ENCODE measurements around the gene PNPLA7. TPM values are rescaled to one million over a fixed set of nuclear protein-coding genes. Genes with fewer than 3 reads are reported as not detected.

PNPLA7 gene
- polyA plus RNA-seq, 2 donors, result 2.3 to 3.9 TPM

DNA sequence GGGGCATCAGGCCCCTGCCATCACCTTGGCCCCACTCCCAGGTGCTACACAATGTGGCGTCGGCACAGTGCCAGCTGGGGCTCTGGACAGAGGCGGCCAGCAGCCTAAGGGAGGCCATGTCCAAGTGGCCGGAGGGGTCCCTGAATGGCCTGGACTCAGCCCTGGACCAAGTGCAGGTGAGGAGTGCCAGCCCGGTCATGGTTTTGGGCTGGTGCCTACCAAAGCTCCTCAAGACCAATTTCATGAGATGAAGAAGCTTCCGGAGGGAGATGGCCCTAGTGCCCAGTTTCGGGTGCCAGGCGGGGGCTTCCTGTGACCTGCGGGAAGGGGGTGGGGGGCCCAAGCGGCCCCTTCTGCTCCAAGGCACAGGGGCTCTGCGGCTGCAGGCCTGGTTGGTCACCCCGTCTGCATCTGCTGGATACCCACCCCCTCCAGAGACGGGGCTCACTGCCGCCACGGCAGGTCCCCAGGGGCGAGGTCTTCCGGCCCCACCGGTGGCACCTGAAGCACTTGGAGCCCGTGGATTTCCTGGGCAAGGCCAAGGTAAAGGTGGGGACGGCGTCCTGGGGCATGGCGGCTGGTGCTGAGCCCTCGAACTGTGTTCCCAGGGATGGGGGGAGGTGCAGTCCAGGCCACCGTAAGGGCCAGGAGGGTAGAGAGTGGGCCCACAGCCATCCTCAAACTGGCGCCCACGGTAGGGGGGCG, 121.2 kb downstream of the PNPLA7 start:
- peaks cover 2 to 6% of the 10 kb centered on the region in 2 donors for H3K4me1 ChIP-seq (ENCODE audit: control insufficient read depth in 2 of 2, insufficient read depth in 2 of 2, low read length in 1 of 2)
- H3K27ac ChIP-seq (ENCODE audit: low read depth in 2 of 2, low read length in 1 of 2), result no peak overlapping the region
- 78 to 80% methylated on average over 25 to 27 of the region's 27 CpGs for WGBS, 2 donors
- H3K27me3 ChIP-seq (ENCODE audit: control insufficient read depth in 1 of 2, insufficient read depth in 2 of 2, low read length in 2 of 2), result no peaks in the 10 kb centered on the region
- no peak overlapping the region for H3K4me3 ChIP-seq (ENCODE audit: low read depth in 1 of 2, low read length in 2 of 2)
- no peaks in the 10 kb centered on the region for H3K9me3 ChIP-seq (ENCODE audit: control insufficient read depth in 2 of 2, insufficient read depth in 1 of 2, low read depth in 1 of 2, low read length in 1 of 2)
- H3K36me3 ChIP-seq (ENCODE audit: control insufficient read depth in 2 of 2, insufficient read depth in 2 of 2, low read length in 1 of 2), result peaks cover 0 to 3% of the 10 kb centered on the region in 2 donors

DNA sequence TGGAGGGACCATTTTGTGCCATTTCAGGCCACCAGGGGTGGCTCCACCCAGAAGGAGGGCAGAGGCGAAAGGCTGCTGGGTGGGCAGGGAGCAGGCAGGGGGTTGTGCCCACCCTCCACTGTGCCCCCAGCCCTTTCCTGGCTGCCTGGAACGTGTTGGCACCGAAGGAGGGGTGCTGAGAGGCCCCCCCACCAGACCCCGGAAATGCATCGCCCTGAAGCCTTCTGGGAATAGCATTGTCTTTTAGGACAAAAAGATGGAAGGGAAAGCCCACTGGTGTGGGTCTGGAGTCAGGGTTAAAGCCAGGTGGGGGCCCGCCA, 121.9 kb downstream of the PNPLA7 start:
- Histone ChIP-seq H3K9me3 (ENCODE audit: control insufficient read depth in 2 of 2, insufficient read depth in 1 of 2, low read depth in 1 of 2, low read length in 1 of 2) (no peaks in the 10 kb centered on the region), H3K27ac (ENCODE audit: low read depth in 2 of 2, low read length in 1 of 2) (no peak overlapping the region), H3K27me3 (ENCODE audit: control insufficient read depth in 1 of 2, insufficient read depth in 2 of 2, low read length in 2 of 2) (no peaks in the 10 kb centered on the region), H3K4me3 (ENCODE audit: low read depth in 1 of 2, low read length in 2 of 2) (no peak overlapping the region), H3K4me1 (ENCODE audit: control insufficient read depth in 2 of 2, insufficient read depth in 2 of 2, low read length in 1 of 2) (peaks cover 2 to 7% of the 10 kb centered on the region in 2 donors), H3K36me3 (ENCODE audit: control insufficient read depth in 2 of 2, insufficient read depth in 2 of 2, low read length in 1 of 2) (peaks cover 0 to 3% of the 10 kb centered on the region in 2 donors)
- 71 to 73% methylated on average over 5 to 6 of the region's 6 CpGs for WGBS, 2 donors

DNA sequence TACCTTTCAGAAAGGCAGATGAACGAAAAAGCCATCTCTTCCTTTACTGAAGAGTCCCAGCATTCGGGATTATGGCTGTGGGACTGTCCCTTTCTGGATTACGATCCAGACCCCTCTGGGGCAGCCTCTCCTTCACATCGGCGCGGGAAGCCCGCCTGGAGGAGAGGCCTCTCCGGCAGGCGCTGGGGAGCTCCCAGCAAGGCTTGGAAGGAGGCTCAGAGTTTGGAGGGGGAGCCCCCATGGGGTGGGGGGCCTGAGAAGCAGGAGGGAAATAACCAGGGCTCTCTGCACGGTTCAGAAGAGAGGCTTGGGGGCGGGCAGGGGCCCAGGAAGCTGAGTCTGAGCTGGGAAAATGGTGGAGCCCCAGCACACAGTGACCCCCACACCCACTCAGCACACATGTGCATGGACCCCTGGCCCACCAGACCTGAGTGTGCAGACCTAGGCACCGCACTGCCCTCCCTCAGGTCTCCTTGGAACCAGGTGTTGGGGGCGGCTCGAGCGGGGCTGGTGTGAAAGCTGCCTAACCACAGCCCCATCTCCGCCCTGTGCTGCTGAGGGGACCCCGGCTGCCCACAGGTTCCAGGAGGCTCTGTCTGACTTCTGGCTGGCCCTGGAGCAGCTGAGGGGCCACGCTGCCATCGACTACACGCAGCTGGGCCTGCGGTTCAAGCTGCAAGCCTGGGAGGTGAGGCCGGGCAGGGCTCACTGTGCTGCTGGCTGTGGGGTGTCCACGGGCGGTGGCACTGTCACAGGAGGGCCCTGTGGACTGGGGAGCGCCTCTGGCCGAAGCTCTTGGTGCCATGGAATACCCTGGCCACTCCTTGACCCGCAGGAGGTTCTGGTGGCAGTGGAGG, 122.5 kb downstream of the PNPLA7 start:
- 82 to 90% methylated on average over 26 to 27 of the region's 27 CpGs for WGBS, 2 donors
- Histone ChIP-seq H3K9me3 (ENCODE audit: control insufficient read depth in 2 of 2, insufficient read depth in 1 of 2, low read depth in 1 of 2, low read length in 1 of 2) (no peaks in the 10 kb centered on the region), H3K4me3 (ENCODE audit: low read depth in 1 of 2, low read length in 2 of 2) (no peak overlapping the region), H3K27me3 (ENCODE audit: control insufficient read depth in 1 of 2, insufficient read depth in 2 of 2, low read length in 2 of 2) (no peaks in the 10 kb centered on the region), H3K4me1 (ENCODE audit: control insufficient read depth in 2 of 2, insufficient read depth in 2 of 2, low read length in 1 of 2) (peaks cover 2 to 7% of the 10 kb centered on the region in 2 donors), H3K27ac (ENCODE audit: low read depth in 2 of 2, low read length in 1 of 2) (no peak overlapping the region), H3K36me3 (ENCODE audit: control insufficient read depth in 2 of 2, insufficient read depth in 2 of 2, low read length in 1 of 2) (peaks cover 0 to 3% of the 10 kb centered on the region in 2 donors)

DNA sequence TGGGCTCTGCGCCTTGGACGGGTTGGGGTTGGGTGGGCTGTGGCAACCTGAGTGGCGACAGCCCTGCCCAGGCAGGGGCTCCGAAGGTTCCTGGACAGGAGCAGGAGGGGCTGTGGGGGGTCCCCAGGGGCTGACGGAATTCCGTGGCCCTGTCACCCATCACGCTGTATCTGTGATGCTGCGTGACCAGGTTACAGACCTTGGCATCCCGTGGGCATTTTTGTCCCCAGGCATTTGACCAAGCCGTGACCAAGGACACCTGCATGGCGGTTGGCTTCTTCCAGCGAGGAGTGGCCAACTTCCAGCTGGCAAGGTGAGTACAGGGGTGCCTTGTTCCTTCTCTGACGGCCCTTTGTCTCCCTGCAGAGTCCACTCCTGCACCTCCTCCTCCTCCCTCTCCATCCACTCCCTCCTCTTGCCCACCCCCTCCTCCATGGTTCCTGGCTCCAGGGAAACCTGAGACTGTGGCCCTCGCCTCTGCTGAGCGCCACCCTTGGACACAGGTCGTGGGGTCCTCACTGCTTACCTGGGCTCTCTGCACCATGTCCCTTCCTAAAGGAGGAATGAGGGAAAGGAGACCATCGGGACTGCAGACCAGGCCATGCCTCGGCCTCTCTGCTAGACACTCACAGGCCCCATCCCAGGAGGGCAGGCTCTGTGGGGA, 124.1 kb downstream of the PNPLA7 start:
- H3K4me1 ChIP-seq (ENCODE audit: control insufficient read depth in 2 of 2, insufficient read depth in 2 of 2, low read length in 1 of 2), result peaks cover 2 to 7% of the 10 kb centered on the region in 2 donors
- 83% methylated on average over 18 of the region's 18 CpGs for WGBS, 2 donors
- H3K36me3 ChIP-seq (ENCODE audit: control insufficient read depth in 2 of 2, insufficient read depth in 2 of 2, low read length in 1 of 2), result peaks cover 0 to 3% of the 10 kb centered on the region in 2 donors
- H3K9me3 ChIP-seq (ENCODE audit: control insufficient read depth in 2 of 2, insufficient read depth in 1 of 2, low read depth in 1 of 2, low read length in 1 of 2), result no peaks in the 10 kb centered on the region
- H3K27me3 ChIP-seq (ENCODE audit: control insufficient read depth in 1 of 2, insufficient read depth in 2 of 2, low read length in 2 of 2), result no peaks in the 10 kb centered on the region
- H3K4me3 ChIP-seq (ENCODE audit: low read depth in 1 of 2, low read length in 2 of 2), result no peak overlapping the region
- no peak overlapping the region for H3K27ac ChIP-seq (ENCODE audit: low read depth in 2 of 2, low read length in 1 of 2)

DNA sequence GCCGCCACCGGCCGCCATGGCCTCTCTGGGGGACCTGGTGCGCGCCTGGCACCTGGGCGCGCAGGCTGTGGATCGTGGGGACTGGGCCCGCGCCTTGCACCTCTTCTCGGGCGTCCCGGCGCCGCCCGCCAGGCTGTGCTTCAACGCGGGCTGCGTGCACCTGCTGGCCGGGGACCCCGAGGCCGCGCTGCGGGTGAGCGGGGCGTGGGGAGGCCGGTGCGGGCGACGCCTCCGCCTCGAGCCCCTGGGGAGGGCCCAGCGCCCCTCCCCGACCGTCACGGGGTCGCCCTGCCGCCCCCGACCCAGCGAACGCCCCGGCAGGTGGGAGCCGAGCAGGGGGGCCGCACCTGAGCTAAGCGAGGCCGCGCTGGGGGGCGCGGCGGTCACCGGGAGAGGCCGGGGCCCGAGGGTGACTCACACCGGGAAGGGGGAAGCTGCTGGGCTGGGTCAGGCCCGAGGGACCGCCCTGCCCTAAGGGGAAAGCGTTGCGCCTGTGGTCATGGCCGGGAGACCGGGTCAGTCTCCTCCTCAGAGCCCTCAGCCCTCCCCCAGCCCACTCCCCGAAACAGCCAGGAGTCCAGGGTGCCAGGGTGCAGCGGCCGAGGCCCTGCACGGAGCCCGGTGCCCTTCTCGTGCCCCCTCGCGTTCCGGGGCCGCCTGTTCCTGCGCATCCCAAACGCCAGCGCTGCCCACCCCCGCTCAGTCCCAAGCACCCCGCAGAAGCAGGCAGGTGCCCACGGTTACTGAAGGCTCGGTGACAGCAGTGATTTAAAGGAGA, 126.5 kb downstream of the PNPLA7 start:
- peaks cover 2 to 7% of the 10 kb centered on the region in 2 donors for H3K4me1 ChIP-seq (ENCODE audit: control insufficient read depth in 2 of 2, insufficient read depth in 2 of 2, low read length in 1 of 2)
- H3K4me3 ChIP-seq (ENCODE audit: low read depth in 1 of 2, low read length in 2 of 2), result peak overlapping the region; percentile 78 to 85
- no peaks in the 10 kb centered on the region for H3K27me3 ChIP-seq (ENCODE audit: control insufficient read depth in 1 of 2, insufficient read depth in 2 of 2, low read length in 2 of 2)
- H3K36me3 ChIP-seq (ENCODE audit: control insufficient read depth in 2 of 2, insufficient read depth in 2 of 2, low read length in 1 of 2), result peaks cover 0 to 3% of the 10 kb centered on the region in 2 donors
- peak overlapping the region; percentile 72 to 88 for H3K27ac ChIP-seq (ENCODE audit: low read depth in 2 of 2, low read length in 1 of 2)
- H3K9me3 ChIP-seq (ENCODE audit: control insufficient read depth in 2 of 2, insufficient read depth in 1 of 2, low read depth in 1 of 2, low read length in 1 of 2), result no peaks in the 10 kb centered on the region
- 9 to 11% methylated on average over 43 to 77 of the region's 77 CpGs for WGBS, 2 donors

DNA sequence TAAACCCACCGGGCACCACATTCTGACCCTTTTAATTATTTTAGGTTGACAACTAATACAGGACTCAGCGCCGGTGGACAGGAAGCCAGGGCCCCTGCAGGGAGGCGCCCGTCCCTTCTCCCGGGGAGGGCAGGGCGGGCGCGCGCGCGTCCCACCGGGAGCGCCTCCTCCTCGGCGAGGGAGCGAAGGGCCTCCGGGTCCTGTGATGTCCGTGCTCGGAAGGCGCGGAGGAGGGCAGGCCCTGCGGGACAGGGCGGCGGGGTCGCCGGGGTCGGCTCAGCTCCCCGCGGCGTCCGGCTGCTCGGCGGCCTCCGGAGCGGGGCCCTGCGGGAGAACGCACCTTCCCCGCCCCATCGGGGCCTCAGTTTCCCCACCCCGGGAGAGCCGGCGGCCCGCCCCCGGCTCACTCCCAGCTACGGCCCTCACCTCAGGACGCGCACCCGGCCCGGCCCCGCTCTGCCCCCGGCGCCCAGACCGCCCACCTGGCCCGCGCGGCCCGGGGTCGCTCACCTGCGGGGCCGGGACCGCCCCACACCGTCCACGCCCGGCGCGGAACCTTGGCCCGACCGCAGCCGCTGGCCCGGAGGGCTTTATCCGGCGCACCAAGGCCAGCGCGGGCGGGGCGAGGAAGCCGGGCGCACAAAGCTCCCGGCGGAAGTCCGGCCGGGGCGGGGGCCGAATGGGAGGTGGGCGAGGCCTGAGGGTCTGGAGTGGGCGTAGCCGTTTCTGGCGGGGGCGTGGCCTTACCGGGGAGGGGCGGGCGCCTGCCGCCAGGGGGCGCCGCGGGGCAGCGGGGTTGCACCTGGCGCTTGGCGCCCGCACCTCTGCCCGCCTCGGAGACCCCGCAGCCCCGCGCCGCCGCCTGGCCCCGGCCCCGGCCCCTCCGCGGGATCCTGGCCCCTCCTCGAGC, 127.3 kb downstream of the PNPLA7 start, which contains the start of the genes EXD3 and NOXA1:
TSS of gene EXD3 (minus strand) at position 559 of the 910 bp plus-strand sequence. CDS start 27,805 bp downstream, outside the sequence.
TSS of gene NOXA1 (plus strand) at position 790 of the 910 bp plus-strand sequence. CDS start 137 bp downstream, outside the sequence.
- Histone ChIP-seq H3K9me3 (ENCODE audit: control insufficient read depth in 2 of 2, insufficient read depth in 1 of 2, low read depth in 1 of 2, low read length in 1 of 2) (no peaks in the 10 kb centered on the region), H3K4me1 (ENCODE audit: control insufficient read depth in 2 of 2, insufficient read depth in 2 of 2, low read length in 1 of 2) (peaks cover 2 to 7% of the 10 kb centered on the region in 2 donors), H3K4me3 (ENCODE audit: low read depth in 1 of 2, low read length in 2 of 2) (peak within 1 kb of the TSS; percentile 78 to 85), H3K27me3 (ENCODE audit: control insufficient read depth in 1 of 2, insufficient read depth in 2 of 2, low read length in 2 of 2) (no peaks in the 10 kb centered on the region), H3K36me3 (ENCODE audit: control insufficient read depth in 2 of 2, insufficient read depth in 2 of 2, low read length in 1 of 2) (no peaks in the 10 kb centered on the region), H3K27ac (ENCODE audit: low read depth in 2 of 2, low read length in 1 of 2) (peak within 1 kb of the TSS; percentile 72 to 88)
- WGBS, 2 donors, result 1% methylated on average over 51 to 113 of the region's 113 CpGs

DNA sequence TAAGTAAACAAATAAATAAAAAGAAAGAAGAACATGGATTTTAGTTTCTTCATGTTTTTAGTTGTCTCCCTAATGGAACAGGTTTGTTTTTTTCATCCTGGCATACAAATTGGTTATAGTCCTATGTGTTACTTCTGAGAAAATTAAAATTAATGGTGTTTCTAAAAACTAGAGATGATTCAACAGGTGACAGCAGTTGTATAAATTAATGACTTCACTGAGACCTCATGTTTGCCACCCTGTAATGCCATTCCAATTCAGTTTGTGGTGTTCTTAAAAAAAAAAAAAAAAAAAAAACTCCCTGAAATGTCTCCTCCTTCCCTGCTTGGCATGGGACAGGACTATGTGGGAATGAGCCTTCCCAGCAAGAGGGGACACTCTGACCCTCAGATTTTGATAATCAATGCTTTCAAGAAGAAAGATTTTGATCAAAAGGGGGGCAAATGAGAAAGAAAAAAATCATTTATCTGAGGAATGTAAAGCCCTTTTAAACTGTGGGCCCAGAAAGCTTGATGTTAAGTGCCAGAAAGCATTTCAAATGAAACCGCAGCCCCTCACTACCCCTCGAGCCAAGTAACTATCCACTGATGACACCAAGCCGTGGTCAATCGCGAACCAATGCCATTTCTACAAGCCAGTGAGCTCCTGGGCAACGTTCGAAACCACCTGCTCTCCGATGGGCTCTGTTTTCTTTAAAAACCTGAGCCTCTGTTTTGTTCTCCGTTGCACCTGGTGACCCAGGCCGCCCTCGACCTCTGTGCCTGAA, 128.2 kb downstream of the PNPLA7 start:
- no peaks in the 10 kb centered on the region for H3K9me3 ChIP-seq (ENCODE audit: control insufficient read depth in 2 of 2, insufficient read depth in 1 of 2, low read depth in 1 of 2, low read length in 1 of 2)
- H3K4me1 ChIP-seq (ENCODE audit: control insufficient read depth in 2 of 2, insufficient read depth in 2 of 2, low read length in 1 of 2), result peaks cover 2 to 7% of the 10 kb centered on the region in 2 donors

More for the DNA sequence above, 128.2 kb downstream of the PNPLA7 start:
- Histone ChIP-seq H3K27me3 (ENCODE audit: control insufficient read depth in 1 of 2, insufficient read depth in 2 of 2, low read length in 2 of 2) (no peaks in the 10 kb centered on the region), H3K27ac (ENCODE audit: low read depth in 2 of 2, low read length in 1 of 2) (peak overlapping the region in 1 of 2 donors; percentile 77), H3K36me3 (ENCODE audit: control insufficient read depth in 2 of 2, insufficient read depth in 2 of 2, low read length in 1 of 2) (no peaks in the 10 kb centered on the region), H3K4me3 (ENCODE audit: low read depth in 1 of 2, low read length in 2 of 2) (peak overlapping the region; percentile 70 to 85)
- 4 to 5% methylated on average over 11 of the region's 11 CpGs for whole genome bisulfite sequencing, 2 donors
